ENCODE measurements around the gene PRICKLE2.

DNA sequence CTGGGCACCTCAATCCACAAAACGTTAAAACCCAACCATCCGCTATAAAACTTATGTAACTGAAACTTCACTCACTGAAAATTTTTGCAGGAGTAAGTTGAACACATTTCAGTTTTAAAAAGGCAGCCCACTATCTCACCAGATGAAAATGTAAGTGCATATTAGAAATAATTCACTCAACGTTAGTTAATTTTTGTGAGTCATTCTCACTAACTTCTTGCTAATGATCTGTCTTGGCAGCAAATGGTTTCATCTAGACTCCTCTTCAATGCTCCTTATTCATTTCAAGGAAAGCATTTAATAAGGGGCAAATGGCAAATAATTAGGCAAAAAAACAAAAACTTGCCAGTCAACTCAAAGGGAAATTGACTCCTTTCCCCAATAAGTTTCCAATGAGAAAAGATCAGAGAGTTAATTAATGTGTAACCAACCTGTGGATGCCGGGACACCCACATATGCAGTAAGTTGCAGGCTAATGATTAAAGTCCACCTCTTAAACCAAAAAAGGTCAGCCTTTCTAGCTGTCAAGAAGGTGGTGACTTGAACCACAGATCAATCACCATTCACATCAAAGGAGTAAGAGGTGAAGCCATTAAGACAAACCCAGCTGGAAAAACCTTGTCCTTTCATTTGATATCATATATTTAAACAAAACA lies 22.9 kb upstream of the PRICKLE2 start:
- TF ChIP-seq CTCF (IDR thresholded peaks at IDR 0.05; ENCODE audit: low read depth, low read length, missing input control) (no peak), FOXA1 (IDR thresholded peaks at IDR 0.05) (no peak), EGR1 (IDR thresholded peaks at IDR 0.05; ENCODE audit: low read depth in 2 of 2) (no peak), MAX (IDR thresholded peaks at IDR 0.05) (peak; percentile 23), SP1 (IDR thresholded peaks at IDR 0.05) (peak; percentile 66), RAD21 (IDR thresholded peaks at IDR 0.05) (peak; percentile 19 to 23), GABPA (IDR thresholded peaks at IDR 0.05 in 1 of 2, conservative IDR thresholded peaks at IDR 0.05 in 1 of 2) (no peak), NR2F2 (IDR thresholded peaks at IDR 0.05) (no peak), REST (IDR thresholded peaks at IDR 0.05) (no peak), YY1 (IDR thresholded peaks at IDR 0.05) (peak; percentile 45), TAF1 (conservative IDR thresholded peaks at IDR 0.05) (no peak), ZBTB33 (IDR thresholded peaks at IDR 0.05) (no peak), HNF4G (IDR thresholded peaks at IDR 0.05) (peak; percentile 50)
- TF ChIP-seq, protein P1, sequence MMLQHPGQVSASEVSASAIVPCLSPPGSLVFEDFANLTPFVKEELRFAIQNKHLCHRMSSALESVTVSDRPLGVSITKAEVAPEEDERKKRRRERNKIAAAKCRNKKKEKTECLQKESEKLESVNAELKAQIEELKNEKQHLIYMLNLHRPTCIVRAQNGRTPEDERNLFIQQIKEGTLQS (IDR thresholded peaks at IDR 0.05) = no peak

Measured in liver (tissue), 3 donors.